Measurements from ENCODE around the gene ZNF638.

ZNF638 gene

GRCh38 chr2:71460595-71461303 is 129.2 kb downstream of the ZNF638 start:
- peak; percentile 48; the same call in 2 of the 3 replicates for ATAC-seq

GRCh38 chr2:71461304-71461671 is 129.7 kb downstream of the ZNF638 start:
- no peak for ATAC-seq
- TF ChIP-seq POU6F1 (CRISPR knock-in tag; IDR thresholded peaks at IDR 0.05; ENCODE audit: borderline replicate concordance, low read depth), result no peak
- TF ChIP-seq OSR1 (CRISPR knock-in tag; IDR thresholded peaks at IDR 0.05), result no peak
- TF ChIP-seq BACH2 (CRISPR knock-in tag; IDR thresholded peaks at IDR 0.05; ENCODE audit: borderline replicate concordance), result no peak
- no peak for TF ChIP-seq ESRRG (CRISPR knock-in tag; IDR thresholded peaks at IDR 0.05)
- no peak for TF ChIP-seq SNAI2 (CRISPR knock-in tag; IDR thresholded peaks at IDR 0.05)
- TF ChIP-seq RARB (CRISPR knock-in tag; IDR thresholded peaks at IDR 0.05), result no peak
- TF ChIP-seq ISL1 (CRISPR knock-in tag; IDR thresholded peaks at IDR 0.05), result no peak
- no peak for TF ChIP-seq CSDC2 (CRISPR knock-in tag; IDR thresholded peaks at IDR 0.05)
- no peak for TF ChIP-seq PPARA (CRISPR knock-in tag; IDR thresholded peaks at IDR 0.05; ENCODE audit: borderline replicate concordance)
- TF ChIP-seq ARNTL (CRISPR knock-in tag; IDR thresholded peaks at IDR 0.05; ENCODE audit: borderline replicate concordance, low read depth), result no peak
- TF ChIP-seq TCF4 (CRISPR knock-in tag; IDR thresholded peaks at IDR 0.05; ENCODE audit: borderline replicate concordance), result no peak

More at GRCh38 chr2:71460595-71461303, 129.2 kb downstream of the ZNF638 start:
- no peak for TF ChIP-seq ZNF8 (CRISPR knock-in tag; IDR thresholded peaks at IDR 0.05)
- TF ChIP-seq ZFP30 (CRISPR knock-in tag; IDR thresholded peaks at IDR 0.05), result no peak
- no peak for TF ChIP-seq ZC3H10 (CRISPR knock-in tag; IDR thresholded peaks at IDR 0.05)

- TF ChIP-seq SNAI2 (CRISPR knock-in tag; IDR thresholded peaks at IDR 0.05) (no peak), ISL1 (CRISPR knock-in tag; IDR thresholded peaks at IDR 0.05) (no peak), CSDC2 (CRISPR knock-in tag; IDR thresholded peaks at IDR 0.05) (no peak), OSR1 (CRISPR knock-in tag; IDR thresholded peaks at IDR 0.05) (no peak), PATZ1 (CRISPR knock-in tag; IDR thresholded peaks at IDR 0.05; ENCODE audit: borderline replicate concordance) (no peak), ZNF8 (CRISPR knock-in tag; IDR thresholded peaks at IDR 0.05) (no peak)
- ATAC-seq, result no peak
These were observed 130.5 kb downstream of the ZNF638 start for GRCh38 chr2:71462056-71462605.

DNA sequence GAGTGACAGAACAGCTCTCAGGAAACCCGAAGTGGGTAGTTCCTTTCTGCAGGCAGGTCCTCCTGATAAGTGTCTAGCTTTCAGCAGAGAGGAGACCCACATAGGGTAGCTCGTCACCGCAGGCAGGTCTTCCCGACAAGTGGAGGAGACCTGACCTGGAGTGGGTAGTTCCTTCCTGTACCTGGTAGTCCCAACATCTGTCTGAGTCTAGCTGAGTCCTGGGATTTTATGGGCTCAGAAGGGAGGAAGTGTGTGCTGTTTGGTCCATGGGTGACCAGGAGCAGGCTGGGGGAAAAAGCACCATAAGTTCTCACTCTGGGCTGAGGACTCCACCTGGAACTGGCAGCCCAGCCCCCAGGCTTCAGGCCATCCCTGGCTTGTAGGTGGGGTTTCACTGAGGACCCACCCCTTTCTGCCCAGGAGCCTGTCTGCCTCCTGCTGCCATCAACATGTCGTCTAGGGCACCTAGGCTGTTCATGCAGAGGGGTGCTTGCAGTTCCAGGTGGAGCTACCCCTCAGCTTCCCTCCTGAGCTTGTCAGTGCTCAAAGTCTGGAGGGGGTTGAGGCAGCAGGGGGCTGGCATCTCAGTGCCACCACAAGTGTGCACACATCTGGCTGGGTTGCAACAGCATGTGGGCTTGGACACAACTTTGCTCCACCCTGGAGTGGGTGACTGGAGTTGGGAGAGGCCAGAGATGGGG is 131.2 kb downstream of the ZNF638 start:
- ATAC-seq, result no peak
- TF ChIP-seq ZNF8 (CRISPR knock-in tag; IDR thresholded peaks at IDR 0.05) (no peak), TSHZ2 (CRISPR knock-in tag; IDR thresholded peaks at IDR 0.05) (no peak), GLIS3 (CRISPR knock-in tag; IDR thresholded peaks at IDR 0.05) (no peak), POU6F1 (CRISPR knock-in tag; IDR thresholded peaks at IDR 0.05; ENCODE audit: borderline replicate concordance, low read depth) (no peak), ISL1 (CRISPR knock-in tag; IDR thresholded peaks at IDR 0.05) (no peak), ARNTL (CRISPR knock-in tag; IDR thresholded peaks at IDR 0.05; ENCODE audit: borderline replicate concordance, low read depth) (no peak), TOX (CRISPR knock-in tag; IDR thresholded peaks at IDR 0.05; ENCODE audit: borderline replicate concordance) (no peak), BACH2 (CRISPR knock-in tag; IDR thresholded peaks at IDR 0.05; ENCODE audit: borderline replicate concordance) (no peak), TCF4 (CRISPR knock-in tag; IDR thresholded peaks at IDR 0.05; ENCODE audit: borderline replicate concordance) (no peak), ZC3H10 (CRISPR knock-in tag; IDR thresholded peaks at IDR 0.05) (no peak), CREB5 (CRISPR knock-in tag; IDR thresholded peaks at IDR 0.05; ENCODE audit: low read depth) (no peak), ZNF70 (CRISPR knock-in tag; IDR thresholded peaks at IDR 0.05) (no peak), PPARA (CRISPR knock-in tag; IDR thresholded peaks at IDR 0.05; ENCODE audit: borderline replicate concordance) (no peak), RARB (CRISPR knock-in tag; IDR thresholded peaks at IDR 0.05) (no peak), ESRRG (CRISPR knock-in tag; IDR thresholded peaks at IDR 0.05) (no peak), OSR1 (CRISPR knock-in tag; IDR thresholded peaks at IDR 0.05) (no peak), SNAI2 (CRISPR knock-in tag; IDR thresholded peaks at IDR 0.05) (no peak)
